ENCODE data around the gene CFAP97.

The CFAP97 gene

DNA sequence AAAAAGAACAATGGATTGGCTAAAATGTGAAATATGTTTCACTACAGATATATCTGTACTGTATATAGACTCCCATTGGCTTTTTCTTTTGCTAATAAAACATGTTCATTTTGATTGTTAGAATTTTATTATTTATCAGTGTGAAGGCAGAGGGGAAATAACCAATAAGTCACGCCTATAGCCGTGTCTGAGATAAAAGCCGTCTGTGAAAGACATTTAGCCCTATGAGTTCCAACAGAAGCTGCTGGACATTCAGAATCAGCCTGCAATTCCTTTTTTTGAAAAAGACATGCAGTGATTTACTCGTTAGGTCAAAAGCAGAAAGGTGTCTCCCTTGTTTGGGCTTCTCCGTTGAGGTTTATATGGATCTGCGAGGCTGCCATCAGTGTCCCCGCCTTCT is 84.9 kb downstream of the CFAP97 start:
- DNase-seq = no peak
- Mint-ChIP-seq H3K4me1 (peaks cover 66% of the 10 kb centered on the region), H3K36me3 (ENCODE audit: low read depth) (no peaks in the 10 kb centered on the region), H3K9me3 (no peaks in the 10 kb centered on the region), H3K4me3 (no peak overlapping the region), H3K27ac (peak overlapping the region; percentile 75), H3K27me3 (ENCODE audit: low read depth, poor library complexity) (peaks cover 3% of the 10 kb centered on the region)
- TF ChIP-seq, protein P1, sequence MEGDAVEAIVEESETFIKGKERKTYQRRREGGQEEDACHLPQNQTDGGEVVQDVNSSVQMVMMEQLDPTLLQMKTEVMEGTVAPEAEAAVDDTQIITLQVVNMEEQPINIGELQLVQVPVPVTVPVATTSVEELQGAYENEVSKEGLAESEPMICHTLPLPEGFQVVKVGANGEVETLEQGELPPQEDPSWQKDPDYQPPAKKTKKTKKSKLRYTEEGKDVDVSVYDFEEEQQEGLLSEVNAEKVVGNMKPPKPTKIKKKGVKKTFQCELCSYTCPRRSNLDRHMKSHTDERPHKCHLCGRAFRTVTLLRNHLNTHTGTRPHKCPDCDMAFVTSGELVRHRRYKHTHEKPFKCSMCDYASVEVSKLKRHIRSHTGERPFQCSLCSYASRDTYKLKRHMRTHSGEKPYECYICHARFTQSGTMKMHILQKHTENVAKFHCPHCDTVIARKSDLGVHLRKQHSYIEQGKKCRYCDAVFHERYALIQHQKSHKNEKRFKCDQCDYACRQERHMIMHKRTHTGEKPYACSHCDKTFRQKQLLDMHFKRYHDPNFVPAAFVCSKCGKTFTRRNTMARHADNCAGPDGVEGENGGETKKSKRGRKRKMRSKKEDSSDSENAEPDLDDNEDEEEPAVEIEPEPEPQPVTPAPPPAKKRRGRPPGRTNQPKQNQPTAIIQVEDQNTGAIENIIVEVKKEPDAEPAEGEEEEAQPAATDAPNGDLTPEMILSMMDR (IDR thresholded peaks at IDR 0.05) = no peak

DNA sequence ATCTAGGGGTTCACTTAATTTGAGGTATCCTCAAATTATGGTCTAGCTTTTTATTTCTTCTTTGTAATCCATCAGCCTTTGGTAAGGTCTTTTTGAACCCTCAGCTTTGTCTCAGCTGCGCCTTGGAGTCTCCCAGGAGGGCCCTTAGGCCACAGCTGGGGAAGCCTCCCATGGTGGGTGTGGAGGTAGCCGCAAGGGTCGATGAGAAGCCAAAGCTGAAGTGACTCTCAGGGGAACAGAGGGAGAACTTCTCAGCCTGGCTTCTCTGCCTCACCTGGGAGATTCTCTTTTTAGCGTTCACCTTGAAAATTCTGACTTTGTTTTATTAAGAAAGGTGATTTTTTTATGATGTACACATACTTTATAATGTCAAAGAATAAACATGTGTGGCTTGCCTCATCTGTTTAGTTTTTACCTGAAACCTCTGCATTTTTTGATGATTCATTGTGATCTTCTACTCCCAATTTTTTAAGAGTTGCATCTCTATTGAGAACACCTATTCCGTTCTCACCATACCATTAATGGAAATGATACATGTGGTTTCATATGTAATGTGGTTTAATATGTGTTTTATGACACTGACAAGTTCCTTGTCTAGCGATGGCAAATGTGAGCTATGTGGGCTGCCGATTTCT is 86.4 kb downstream of the CFAP97 start:
- Mint-ChIP-seq H3K4me3 (no peak overlapping the region), H3K9me3 (no peaks in the 10 kb centered on the region), H3K4me1 (peaks cover 67% of the 10 kb centered on the region), H3K27me3 (ENCODE audit: low read depth, poor library complexity) (no peaks in the 10 kb centered on the region), H3K36me3 (ENCODE audit: low read depth) (no peaks in the 10 kb centered on the region), H3K27ac (no peak overlapping the region)
- TF ChIP-seq, protein P1 (IDR thresholded peaks at IDR 0.05) = no peak
- no peak for DNase-seq

DNA sequence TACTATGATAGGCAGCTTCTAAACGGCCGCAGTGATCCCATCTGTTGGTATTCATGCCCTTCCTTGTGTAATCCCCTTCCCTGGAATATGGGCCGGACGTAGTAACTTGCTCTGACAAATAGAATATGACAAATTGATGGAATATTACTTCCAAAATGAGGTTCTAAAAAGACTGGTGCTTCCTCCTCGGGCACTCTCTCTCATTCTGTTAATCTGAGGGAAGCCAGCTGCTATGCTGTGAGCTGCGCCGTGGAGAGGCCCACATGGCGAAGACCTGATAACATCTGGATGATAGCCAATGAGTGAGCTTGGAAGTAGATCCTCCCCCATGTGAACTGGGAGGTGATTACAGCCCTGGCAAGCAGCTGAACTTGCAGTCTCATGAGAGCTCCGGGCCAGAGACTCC is 88.0 kb downstream of the CFAP97 start:
- peak overlapping the region; percentile 72 for H3K27ac Mint-ChIP-seq
- peak overlapping the region; percentile 24 for H3K4me3 Mint-ChIP-seq
- H3K27me3 Mint-ChIP-seq (ENCODE audit: low read depth, poor library complexity) = peaks cover 3% of the 10 kb centered on the region
- DNase-seq = peak; percentile 59
- TF ChIP-seq, protein P1 (IDR thresholded peaks at IDR 0.05) = no peak
- H3K36me3 Mint-ChIP-seq (ENCODE audit: low read depth) = no peaks in the 10 kb centered on the region
- H3K9me3 Mint-ChIP-seq = no peaks in the 10 kb centered on the region
- H3K4me1 Mint-ChIP-seq = peaks cover 61% of the 10 kb centered on the region

DNA sequence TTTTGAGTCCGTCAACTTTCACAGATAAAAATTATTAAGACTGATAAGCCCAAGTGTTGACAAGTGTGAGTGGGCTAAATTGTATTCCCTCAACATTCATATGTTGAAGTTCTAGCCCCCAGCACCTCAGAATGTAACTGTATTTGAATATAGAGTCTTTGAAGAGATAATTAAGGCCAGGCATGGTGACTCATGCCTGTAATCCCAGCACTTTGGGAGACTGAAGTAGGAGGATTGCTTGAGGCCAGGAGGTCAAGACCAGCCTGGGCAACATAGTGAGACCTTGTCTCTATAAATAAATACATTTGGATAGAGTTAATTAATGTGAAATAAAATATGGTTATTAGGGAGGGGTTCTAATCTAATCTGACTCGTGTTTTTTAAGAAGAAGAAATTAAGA is 90.5 kb downstream of the CFAP97 start:
- no peak overlapping the region for H3K27ac Mint-ChIP-seq

DNA sequence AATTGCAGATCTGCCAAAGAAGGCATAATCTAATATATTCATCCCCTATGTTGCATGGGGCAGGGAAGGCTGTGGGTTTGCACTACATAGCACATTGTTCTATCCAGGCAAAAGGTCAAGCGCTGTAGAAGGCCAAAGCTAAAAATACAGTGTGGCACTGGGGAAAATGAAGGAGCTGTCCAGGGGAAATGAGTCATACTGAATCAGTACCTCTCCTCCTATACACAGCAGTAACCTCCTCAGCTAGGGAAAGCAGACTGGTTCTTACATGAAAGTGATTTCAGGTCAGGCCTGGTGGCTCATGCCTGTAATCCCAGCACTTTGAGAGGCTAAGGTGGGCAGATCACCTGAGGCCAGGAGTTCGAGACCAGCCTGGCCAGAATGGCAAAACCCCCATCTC is 91.7 kb downstream of the CFAP97 start:
- Mint-ChIP-seq H3K4me3 (no peak overlapping the region), H3K4me1 (peaks cover 26% of the 10 kb centered on the region), H3K27me3 (ENCODE audit: low read depth, poor library complexity) (peaks cover 7% of the 10 kb centered on the region), H3K27ac (no peak overlapping the region), H3K9me3 (peaks cover 4% of the 10 kb centered on the region), H3K36me3 (ENCODE audit: low read depth) (no peaks in the 10 kb centered on the region)
- TF ChIP-seq, protein P1 (IDR thresholded peaks at IDR 0.05) = no peak
- DNase-seq = no peak

More for the DNA sequence above, 90.5 kb downstream of the CFAP97 start:
- Mint-ChIP-seq H3K4me1 (peaks cover 38% of the 10 kb centered on the region), H3K4me3 (no peak overlapping the region), H3K36me3 (ENCODE audit: low read depth) (no peaks in the 10 kb centered on the region), H3K9me3 (peaks cover 4% of the 10 kb centered on the region), H3K27me3 (ENCODE audit: low read depth, poor library complexity) (peaks cover 4% of the 10 kb centered on the region)
- TF ChIP-seq, protein P1 (IDR thresholded peaks at IDR 0.05) = no peak
- DNase-seq = no peak

DNA sequence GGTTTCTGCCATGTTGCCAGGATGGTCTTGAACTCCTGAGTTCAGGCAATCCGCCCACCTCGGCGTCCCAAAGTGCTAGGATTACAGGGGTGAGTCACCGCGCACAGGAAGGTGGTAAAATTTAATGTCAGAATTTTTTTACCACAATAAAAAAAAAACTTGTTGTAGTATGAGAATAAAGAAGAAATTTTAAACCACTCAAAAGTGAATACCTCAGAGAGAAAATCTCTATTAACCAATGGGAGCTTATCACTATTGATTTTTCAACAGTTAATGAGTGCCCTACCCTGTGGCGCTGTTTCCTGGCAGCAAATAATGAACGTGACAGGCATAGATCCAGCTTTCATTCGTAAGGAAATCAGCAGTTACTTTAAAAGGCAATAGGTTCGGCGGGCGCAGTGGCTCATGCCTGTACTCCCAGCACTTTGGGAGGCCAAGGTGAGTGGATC is 93.4 kb downstream of the CFAP97 start:
- TF ChIP-seq, protein P1 (IDR thresholded peaks at IDR 0.05) = no peak
- Mint-ChIP-seq H3K27ac (no peak overlapping the region), H3K9me3 (peaks cover 4% of the 10 kb centered on the region), H3K36me3 (ENCODE audit: low read depth) (no peaks in the 10 kb centered on the region), H3K27me3 (ENCODE audit: low read depth, poor library complexity) (peaks cover 7% of the 10 kb centered on the region), H3K4me1 (peaks cover 24% of the 10 kb centered on the region), H3K4me3 (no peak overlapping the region)
- no peak for DNase-seq

Measured in nephron progenitor cell (in vitro differentiated cells).